ENCODE measurements around the gene MACO1.

- TF ChIP-seq CTCF (IDR thresholded peaks at IDR 0.05 in 2 of 3, conservative IDR thresholded peaks at IDR 0.05 in 1 of 3; ENCODE audit: borderline replicate concordance in 1 of 3, insufficient read depth in 1 of 3, low read depth in 2 of 3, low read length in 2 of 3) (no peak), POLR2AphosphoS5 (IDR thresholded peaks at IDR 0.05; ENCODE audit: low read depth, low read length) (no peak), ZNF274 (IDR thresholded peaks at IDR 0.05; ENCODE audit: low read depth, low read length) (no peak), ZBTB33 (IDR thresholded peaks at IDR 0.05; ENCODE audit: extremely low read depth, insufficient replicate concordance, low read length) (no peak), ATF3 (IDR thresholded peaks at IDR 0.05) (no peak), EGR1 (IDR thresholded peaks at IDR 0.05; ENCODE audit: low read depth) (no peak), SRF (IDR thresholded peaks at IDR 0.05; ENCODE audit: low read depth) (no peak), SP1 (IDR thresholded peaks at IDR 0.05; ENCODE audit: low read depth) (no peak), EZH2 (IDR thresholded peaks at IDR 0.05) (no peak), JUND (IDR thresholded peaks at IDR 0.05) (no peak)
These were observed 53.8 kb downstream of the MACO1 start for GRCh38 chr1:25484533-25484932.
